SK-N-SH treated with all-trans-retinoic acid at 6 μM for 48 hours (cell line): ENCODE results near the gene MAP1B.

Experiments
- ATAC-seq: fragments of 200-7000 bp; cut with Tn5 transposase; 3 replicates; pipeline ENCODE4 v1.9.1; 2020; ENCODE audit warnings: mild to moderate bottlenecking, moderate library complexity
- ARNTL ChIP-seq: fragments of 450-650 bp; formaldehyde crosslinking; IDR thresholded peaks from 2 replicates; pipeline ENCODE4 v1.5.0; 2020; ENCODE audit warnings: low read depth, mild to moderate bottlenecking, moderate library complexity, borderline replicate concordance
- BACH2 ChIP-seq: fragments of 250-450 bp; sonication (Bioruptor Pico); IDR thresholded peaks from 2 replicates; pipeline ENCODE4 v1.9.0; 2021; ENCODE audit warnings: mild to moderate bottlenecking, borderline replicate concordance
- ESRRG ChIP-seq: fragments of 250-450 bp; sonication (Bioruptor Pico); IDR thresholded peaks from 2 replicates; pipeline ENCODE4 v1.6.1; 2021; ENCODE audit warnings: mild to moderate bottlenecking
- GLIS3 ChIP-seq: fragments of 250-450 bp; sonication (Bioruptor Pico); IDR thresholded peaks from 2 replicates; pipeline ENCODE4 v1.5.0; 2020; ENCODE audit warnings: mild to moderate bottlenecking, moderate library complexity
- ISL1 ChIP-seq: fragments of 250-450 bp; sonication (Bioruptor Pico); IDR thresholded peaks from 2 replicates; pipeline ENCODE4 v2.1.2; 2022; ENCODE audit warnings: mild to moderate bottlenecking, moderate library complexity
- OSR1 ChIP-seq: fragments of 250-450 bp; sonication (Bioruptor Pico); IDR thresholded peaks from 2 replicates; pipeline ENCODE4 v1.8.0; 2022; ENCODE audit warnings: moderate library complexity, mild to moderate bottlenecking, inconsistent platforms
- PPARA ChIP-seq: fragments of 250-450 bp; sonication (Bioruptor Pico); IDR thresholded peaks from 2 replicates; pipeline ENCODE4 v1.5.0; 2020; ENCODE audit warnings: mild to moderate bottlenecking, borderline replicate concordance
- RARB ChIP-seq: fragments of 250-450 bp; sonication (Bioruptor Pico); IDR thresholded peaks from 2 replicates; pipeline ENCODE4 v1.8.0; 2021; ENCODE audit warnings: mild to moderate bottlenecking, moderate library complexity
- SNAI2 ChIP-seq: fragments of 250-450 bp; sonication (Bioruptor Pico); IDR thresholded peaks from 2 replicates; pipeline ENCODE4 v1.5.0; 2020; ENCODE audit warnings: mild to moderate bottlenecking, moderate library complexity
- TCF4 ChIP-seq: fragments of 250-450 bp; sonication (Bioruptor Pico); IDR thresholded peaks from 2 replicates; pipeline ENCODE4 v1.8.0; 2021; ENCODE audit warnings: mild to moderate bottlenecking, moderate library complexity, borderline replicate concordance
- TOX ChIP-seq: fragments of 250-450 bp; sonication (Bioruptor Pico); IDR thresholded peaks from 2 replicates; pipeline ENCODE4 v1.8.0; 2021; ENCODE audit warnings: mild to moderate bottlenecking, moderate library complexity, borderline replicate concordance
- ZC3H10 ChIP-seq: fragments of 250-450 bp; sonication (Bioruptor Pico); IDR thresholded peaks from 2 replicates; pipeline ENCODE4 v1.5.1; 2021; ENCODE audit warnings: mild to moderate bottlenecking, moderate library complexity
- ZFP3 ChIP-seq: fragments of 250-450 bp; sonication (Bioruptor Pico); IDR thresholded peaks from 2 replicates; pipeline ENCODE4 v1.5.0; 2020; ENCODE audit warnings: mild to moderate bottlenecking, moderate library complexity
- ZFP30 ChIP-seq: fragments of 450-650 bp; formaldehyde crosslinking; IDR thresholded peaks from 2 replicates; pipeline ENCODE4 v1.5.0; 2022; ENCODE audit warnings: mild to moderate bottlenecking, moderate library complexity
- ZNF565 ChIP-seq: fragments of 450-650 bp; formaldehyde crosslinking; conservative IDR thresholded peaks from 2 replicates; pipeline ENCODE4 v1.5.0; 2020; ENCODE audit warnings: low read depth, mild to moderate bottlenecking, moderate library complexity
- ZNF70 ChIP-seq: fragments of 450-650 bp; formaldehyde crosslinking; IDR thresholded peaks from 2 replicates; pipeline ENCODE4 v1.5.0; 2020; ENCODE audit warnings: mild to moderate bottlenecking, moderate library complexity
- ZNF8 ChIP-seq: fragments of 450-650 bp; formaldehyde crosslinking; IDR thresholded peaks from 2 replicates; pipeline ENCODE4 v1.5.0; 2020; ENCODE audit warnings: mild to moderate bottlenecking, moderate library complexity
- TF ChIP-seq, protein P1 (sequence below): fragments of 250-450 bp; sonication (Bioruptor Pico); IDR thresholded peaks from 2 replicates; pipeline ENCODE4 v1.5.0; 2020; ENCODE audit warnings: mild to moderate bottlenecking, moderate library complexity
- TF ChIP-seq, protein P2 (sequence below): fragments of 250-450 bp; sonication (Bioruptor Pico); IDR thresholded peaks from 2 replicates; pipeline ENCODE4 v1.5.1; 2021; ENCODE audit warnings: mild to moderate bottlenecking, moderate library complexity
- TF ChIP-seq, protein P3 (sequence below): fragments of 250-450 bp; sonication (Bioruptor Pico); IDR thresholded peaks from 2 replicates; pipeline ENCODE4 v1.8.0; 2020; ENCODE audit warnings: mild to moderate bottlenecking, moderate library complexity, borderline replicate concordance
- TF ChIP-seq, protein P4 (sequence below): fragments of 250-450 bp; sonication (Bioruptor Pico); IDR thresholded peaks from 2 replicates; pipeline ENCODE4 v1.8.0; 2021; ENCODE audit warnings: low read depth, mild to moderate bottlenecking, moderate library complexity, borderline replicate concordance
- TF ChIP-seq, protein P5 (sequence below): fragments of 250-450 bp; sonication (Bioruptor Pico); IDR thresholded peaks from 2 replicates; pipeline ENCODE4 v1.5.1; 2020; ENCODE audit warnings: low read depth, mild to moderate bottlenecking, moderate library complexity

MAP1B gene

DNA sequence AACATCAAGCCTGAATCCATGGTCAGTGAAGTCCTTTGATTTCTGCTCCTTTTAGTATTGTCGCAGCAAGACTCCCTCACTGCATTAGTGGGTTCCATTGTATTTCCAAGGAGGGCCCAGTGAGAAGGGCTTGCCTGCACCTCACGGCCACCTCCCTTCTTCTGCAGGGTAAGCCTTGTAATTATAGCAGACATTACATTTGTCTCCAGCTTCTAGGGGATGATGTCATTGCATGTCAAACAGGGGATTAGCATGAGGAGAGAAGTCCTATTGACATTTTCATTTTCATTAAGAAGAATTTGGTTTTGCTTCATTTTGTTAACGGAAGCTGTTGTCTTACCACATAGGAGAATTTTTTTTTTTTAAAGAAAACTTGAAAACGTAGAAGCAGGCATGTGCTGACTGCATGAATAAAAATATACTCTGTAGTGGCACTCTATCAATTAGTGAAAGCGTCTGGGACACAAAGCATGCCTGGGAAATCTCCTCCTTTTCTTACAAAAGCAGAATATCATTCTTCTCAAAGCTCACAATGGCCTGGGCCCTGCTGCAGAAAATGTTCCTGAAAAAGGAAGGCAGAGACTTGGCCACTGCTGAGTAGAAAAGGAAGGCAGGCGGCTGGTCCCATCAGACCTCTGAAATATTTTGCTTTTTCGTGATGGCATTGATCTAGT, 27.1 kb downstream of the MAP1B start:
- ATAC-seq: no peak
- TF ChIP-seq ZC3H10 (CRISPR knock-in tag) (no peak), GLIS3 (CRISPR knock-in tag) (no peak), ESRRG (CRISPR knock-in tag) (no peak), PPARA (CRISPR knock-in tag) (no peak), ZNF8 (CRISPR knock-in tag) (no peak), ZNF70 (CRISPR knock-in tag) (no peak), TCF4 (CRISPR knock-in tag) (no peak), ISL1 (CRISPR knock-in tag) (no peak), ARNTL (no peak), ZNF565 (CRISPR knock-in tag) (no peak), SNAI2 (no peak)
- TF ChIP-seq, protein P1, sequence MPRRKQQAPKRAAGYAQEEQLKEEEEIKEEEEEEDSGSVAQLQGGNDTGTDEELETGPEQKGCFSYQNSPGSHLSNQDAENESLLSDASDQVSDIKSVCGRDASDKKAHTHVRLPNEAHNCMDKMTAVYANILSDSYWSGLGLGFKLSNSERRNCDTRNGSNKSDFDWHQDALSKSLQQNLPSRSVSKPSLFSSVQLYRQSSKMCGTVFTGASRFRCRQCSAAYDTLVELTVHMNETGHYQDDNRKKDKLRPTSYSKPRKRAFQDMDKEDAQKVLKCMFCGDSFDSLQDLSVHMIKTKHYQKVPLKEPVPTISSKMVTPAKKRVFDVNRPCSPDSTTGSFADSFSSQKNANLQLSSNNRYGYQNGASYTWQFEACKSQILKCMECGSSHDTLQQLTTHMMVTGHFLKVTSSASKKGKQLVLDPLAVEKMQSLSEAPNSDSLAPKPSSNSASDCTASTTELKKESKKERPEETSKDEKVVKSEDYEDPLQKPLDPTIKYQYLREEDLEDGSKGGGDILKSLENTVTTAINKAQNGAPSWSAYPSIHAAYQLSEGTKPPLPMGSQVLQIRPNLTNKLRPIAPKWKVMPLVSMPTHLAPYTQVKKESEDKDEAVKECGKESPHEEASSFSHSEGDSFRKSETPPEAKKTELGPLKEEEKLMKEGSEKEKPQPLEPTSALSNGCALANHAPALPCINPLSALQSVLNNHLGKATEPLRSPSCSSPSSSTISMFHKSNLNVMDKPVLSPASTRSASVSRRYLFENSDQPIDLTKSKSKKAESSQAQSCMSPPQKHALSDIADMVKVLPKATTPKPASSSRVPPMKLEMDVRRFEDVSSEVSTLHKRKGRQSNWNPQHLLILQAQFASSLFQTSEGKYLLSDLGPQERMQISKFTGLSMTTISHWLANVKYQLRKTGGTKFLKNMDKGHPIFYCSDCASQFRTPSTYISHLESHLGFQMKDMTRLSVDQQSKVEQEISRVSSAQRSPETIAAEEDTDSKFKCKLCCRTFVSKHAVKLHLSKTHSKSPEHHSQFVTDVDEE (CRISPR knock-in tag): no peak

DNA sequence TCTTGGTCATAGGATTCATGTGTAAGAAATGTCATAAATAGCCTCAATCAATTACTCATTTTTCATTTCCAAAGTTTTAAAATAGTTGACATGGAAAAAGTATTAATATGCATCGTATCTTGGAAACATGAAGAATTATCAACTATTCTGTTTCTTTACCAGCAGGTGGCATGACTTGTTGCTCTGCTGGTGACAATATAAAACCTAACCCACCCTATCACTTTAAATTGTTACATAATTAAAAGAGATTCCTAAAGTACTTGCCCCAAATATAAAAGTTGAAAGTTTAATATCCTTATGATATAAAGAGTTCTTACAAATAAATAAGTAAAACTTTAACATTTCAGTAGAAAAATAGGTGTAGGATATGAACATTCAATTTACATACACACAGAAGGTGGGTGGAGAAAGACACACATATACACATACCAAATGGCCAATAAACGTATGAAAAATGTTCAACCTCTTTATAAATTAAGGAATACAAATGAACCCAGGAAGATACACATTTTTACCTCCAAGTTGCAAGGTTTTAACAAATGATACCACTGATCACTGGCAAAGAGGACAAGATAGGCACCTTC, 30.6 kb downstream of the MAP1B start:
- ATAC-seq: no peak
- TF ChIP-seq, protein P2, sequence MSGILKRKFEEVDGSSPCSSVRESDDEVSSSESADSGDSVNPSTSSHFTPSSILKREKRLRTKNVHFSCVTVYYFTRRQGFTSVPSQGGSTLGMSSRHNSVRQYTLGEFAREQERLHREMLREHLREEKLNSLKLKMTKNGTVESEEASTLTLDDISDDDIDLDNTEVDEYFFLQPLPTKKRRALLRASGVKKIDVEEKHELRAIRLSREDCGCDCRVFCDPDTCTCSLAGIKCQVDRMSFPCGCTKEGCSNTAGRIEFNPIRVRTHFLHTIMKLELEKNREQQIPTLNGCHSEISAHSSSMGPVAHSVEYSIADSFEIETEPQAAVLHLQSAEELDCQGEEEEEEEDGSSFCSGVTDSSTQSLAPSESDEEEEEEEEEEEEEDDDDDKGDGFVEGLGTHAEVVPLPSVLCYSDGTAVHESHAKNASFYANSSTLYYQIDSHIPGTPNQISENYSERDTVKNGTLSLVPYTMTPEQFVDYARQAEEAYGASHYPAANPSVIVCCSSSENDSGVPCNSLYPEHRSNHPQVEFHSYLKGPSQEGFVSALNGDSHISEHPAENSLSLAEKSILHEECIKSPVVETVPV (CRISPR knock-in tag): no peak
- TF ChIP-seq, protein P3, sequence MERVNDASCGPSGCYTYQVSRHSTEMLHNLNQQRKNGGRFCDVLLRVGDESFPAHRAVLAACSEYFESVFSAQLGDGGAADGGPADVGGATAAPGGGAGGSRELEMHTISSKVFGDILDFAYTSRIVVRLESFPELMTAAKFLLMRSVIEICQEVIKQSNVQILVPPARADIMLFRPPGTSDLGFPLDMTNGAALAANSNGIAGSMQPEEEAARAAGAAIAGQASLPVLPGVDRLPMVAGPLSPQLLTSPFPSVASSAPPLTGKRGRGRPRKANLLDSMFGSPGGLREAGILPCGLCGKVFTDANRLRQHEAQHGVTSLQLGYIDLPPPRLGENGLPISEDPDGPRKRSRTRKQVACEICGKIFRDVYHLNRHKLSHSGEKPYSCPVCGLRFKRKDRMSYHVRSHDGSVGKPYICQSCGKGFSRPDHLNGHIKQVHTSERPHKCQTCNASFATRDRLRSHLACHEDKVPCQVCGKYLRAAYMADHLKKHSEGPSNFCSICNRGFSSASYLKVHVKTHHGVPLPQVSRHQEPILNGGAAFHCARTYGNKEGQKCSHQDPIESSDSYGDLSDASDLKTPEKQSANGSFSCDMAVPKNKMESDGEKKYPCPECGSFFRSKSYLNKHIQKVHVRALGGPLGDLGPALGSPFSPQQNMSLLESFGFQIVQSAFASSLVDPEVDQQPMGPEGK: no peak
- TF ChIP-seq RARB (CRISPR knock-in tag) (no peak), ZC3H10 (CRISPR knock-in tag) (no peak), BACH2 (no peak), TOX (no peak), OSR1 (CRISPR knock-in tag) (no peak), ZFP30 (no peak), ESRRG (CRISPR knock-in tag) (no peak), ZFP3 (CRISPR knock-in tag) (no peak), ZNF8 (CRISPR knock-in tag) (no peak), ISL1 (CRISPR knock-in tag) (no peak), ZNF565 (CRISPR knock-in tag) (no peak), ZNF70 (CRISPR knock-in tag) (no peak), PPARA (CRISPR knock-in tag) (no peak)
- TF ChIP-seq, protein P1 (CRISPR knock-in tag): no peak
- TF ChIP-seq, protein P4, sequence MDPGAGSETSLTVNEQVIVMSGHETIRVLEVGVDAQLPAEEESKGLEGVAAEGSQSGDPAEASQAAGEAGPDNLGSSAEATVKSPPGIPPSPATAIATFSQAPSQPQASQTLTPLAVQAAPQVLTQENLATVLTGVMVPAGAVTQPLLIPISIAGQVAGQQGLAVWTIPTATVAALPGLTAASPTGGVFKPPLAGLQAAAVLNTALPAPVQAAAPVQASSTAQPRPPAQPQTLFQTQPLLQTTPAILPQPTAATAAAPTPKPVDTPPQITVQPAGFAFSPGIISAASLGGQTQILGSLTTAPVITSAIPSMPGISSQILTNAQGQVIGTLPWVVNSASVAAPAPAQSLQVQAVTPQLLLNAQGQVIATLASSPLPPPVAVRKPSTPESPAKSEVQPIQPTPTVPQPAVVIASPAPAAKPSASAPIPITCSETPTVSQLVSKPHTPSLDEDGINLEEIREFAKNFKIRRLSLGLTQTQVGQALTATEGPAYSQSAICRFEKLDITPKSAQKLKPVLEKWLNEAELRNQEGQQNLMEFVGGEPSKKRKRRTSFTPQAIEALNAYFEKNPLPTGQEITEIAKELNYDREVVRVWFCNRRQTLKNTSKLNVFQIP: no peak
- TF ChIP-seq, protein P5, sequence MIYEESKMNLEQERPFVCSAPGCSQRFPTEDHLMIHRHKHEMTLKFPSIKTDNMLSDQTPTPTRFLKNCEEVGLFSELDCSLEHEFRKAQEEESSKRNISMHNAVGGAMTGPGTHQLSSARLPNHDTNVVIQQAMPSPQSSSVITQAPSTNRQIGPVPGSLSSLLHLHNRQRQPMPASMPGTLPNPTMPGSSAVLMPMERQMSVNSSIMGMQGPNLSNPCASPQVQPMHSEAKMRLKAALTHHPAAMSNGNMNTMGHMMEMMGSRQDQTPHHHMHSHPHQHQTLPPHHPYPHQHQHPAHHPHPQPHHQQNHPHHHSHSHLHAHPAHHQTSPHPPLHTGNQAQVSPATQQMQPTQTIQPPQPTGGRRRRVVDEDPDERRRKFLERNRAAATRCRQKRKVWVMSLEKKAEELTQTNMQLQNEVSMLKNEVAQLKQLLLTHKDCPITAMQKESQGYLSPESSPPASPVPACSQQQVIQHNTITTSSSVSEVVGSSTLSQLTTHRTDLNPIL: no peak
- TF ChIP-seq, all 23 proteins: peak for 0
